BE2C (cell line): ENCODE results near the gene RASAL3.

ENCODE experiments used
- DNase-seq: peaks from one replicate; pipeline ENCODE4 v3.0.0-alpha.2; 2020
- H3K27me3 ChIP-seq: fragments of 250-450 bp; sonication (Bioruptor Pico); 2 replicates; pipeline ENCODE4 v1.5.1; 2020; ENCODE audit warnings: mild to moderate bottlenecking
- H3K36me3 ChIP-seq: fragments of 250-450 bp; sonication (Bioruptor Pico); 2 replicates; pipeline ENCODE4 v1.5.1; 2020; ENCODE audit warnings: mild to moderate bottlenecking
- H3K4me1 ChIP-seq: fragments of 250-450 bp; sonication (Bioruptor Pico); 2 replicates; pipeline ENCODE4 v1.5.1; 2020
- H3K4me3 ChIP-seq: 2 replicates; pipeline ENCODE4 v1.5.1; 2011; ENCODE audit warnings: low read depth, low read length
- H3K9me3 ChIP-seq: fragments of 250-450 bp; sonication (Bioruptor Pico); 2 replicates; pipeline ENCODE4 v1.5.1; 2020
- CTCF ChIP-seq: IDR thresholded peaks from 2 replicates; pipeline ENCODE4 v1.5.1; 2012; ENCODE audit warnings: mild to moderate bottlenecking, low read depth, low read length

Gene RASAL3

GRCh38 chr19:15471639-15472101, 7.3 kb upstream of the RASAL3 start:
- H3K4me1 ChIP-seq: no peaks in the 10 kb centered on the region
- peaks cover 25% of the 10 kb centered on the region for H3K27me3 ChIP-seq
- no peaks in the 10 kb centered on the region for H3K36me3 ChIP-seq
- no peaks in the 10 kb centered on the region for H3K9me3 ChIP-seq
- DNase-seq: no peak
- no peak for TF ChIP-seq CTCF
- H3K4me3 ChIP-seq: no peak overlapping the region

DNA sequence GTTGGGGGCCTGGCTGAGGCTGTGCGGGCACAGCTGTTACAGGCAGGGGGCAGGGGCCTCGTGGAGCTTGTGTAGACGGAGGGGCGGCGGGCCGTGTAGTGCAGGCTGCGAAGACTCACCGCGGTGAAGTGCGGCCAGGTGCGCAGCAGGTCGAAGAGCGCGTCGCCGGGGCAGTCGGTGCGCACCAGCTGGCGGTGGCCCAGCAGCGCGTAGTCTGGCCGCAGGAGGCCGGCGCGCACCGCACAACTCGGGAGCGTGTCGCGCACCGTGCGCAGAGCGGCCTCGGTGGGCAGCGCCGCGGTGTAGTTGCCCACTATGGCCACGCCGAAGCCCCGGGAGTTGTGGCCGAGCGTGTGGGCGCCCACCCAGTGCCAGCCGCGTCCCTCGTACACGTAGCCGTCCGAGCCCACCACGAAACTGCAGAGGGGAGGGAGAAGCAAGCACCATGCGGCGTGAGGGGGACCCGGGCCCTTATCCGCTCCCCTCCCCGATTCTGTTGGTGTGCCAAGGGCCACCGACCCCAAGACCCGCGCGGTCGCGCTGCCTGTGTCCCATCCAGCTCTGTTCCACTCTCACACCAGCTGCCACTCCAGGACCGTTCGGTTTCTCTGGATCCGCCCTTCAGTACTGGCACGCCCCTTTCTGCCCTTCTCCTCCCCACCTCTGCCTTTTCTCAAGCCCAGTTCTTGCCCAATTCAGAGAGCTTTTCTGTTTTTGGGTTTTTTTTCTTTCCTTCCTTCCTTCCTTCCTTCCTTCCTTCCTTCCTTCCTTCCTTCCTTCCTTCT, 5.4 kb upstream of the RASAL3 start:
- Histone ChIP-seq H3K4me3 (no peak overlapping the region), H3K9me3 (no peaks in the 10 kb centered on the region), H3K4me1 (no peaks in the 10 kb centered on the region), H3K36me3 (no peaks in the 10 kb centered on the region), H3K27me3 (peaks cover 25% of the 10 kb centered on the region)
- no peak for DNase-seq
- TF ChIP-seq CTCF: no peak

DNA sequence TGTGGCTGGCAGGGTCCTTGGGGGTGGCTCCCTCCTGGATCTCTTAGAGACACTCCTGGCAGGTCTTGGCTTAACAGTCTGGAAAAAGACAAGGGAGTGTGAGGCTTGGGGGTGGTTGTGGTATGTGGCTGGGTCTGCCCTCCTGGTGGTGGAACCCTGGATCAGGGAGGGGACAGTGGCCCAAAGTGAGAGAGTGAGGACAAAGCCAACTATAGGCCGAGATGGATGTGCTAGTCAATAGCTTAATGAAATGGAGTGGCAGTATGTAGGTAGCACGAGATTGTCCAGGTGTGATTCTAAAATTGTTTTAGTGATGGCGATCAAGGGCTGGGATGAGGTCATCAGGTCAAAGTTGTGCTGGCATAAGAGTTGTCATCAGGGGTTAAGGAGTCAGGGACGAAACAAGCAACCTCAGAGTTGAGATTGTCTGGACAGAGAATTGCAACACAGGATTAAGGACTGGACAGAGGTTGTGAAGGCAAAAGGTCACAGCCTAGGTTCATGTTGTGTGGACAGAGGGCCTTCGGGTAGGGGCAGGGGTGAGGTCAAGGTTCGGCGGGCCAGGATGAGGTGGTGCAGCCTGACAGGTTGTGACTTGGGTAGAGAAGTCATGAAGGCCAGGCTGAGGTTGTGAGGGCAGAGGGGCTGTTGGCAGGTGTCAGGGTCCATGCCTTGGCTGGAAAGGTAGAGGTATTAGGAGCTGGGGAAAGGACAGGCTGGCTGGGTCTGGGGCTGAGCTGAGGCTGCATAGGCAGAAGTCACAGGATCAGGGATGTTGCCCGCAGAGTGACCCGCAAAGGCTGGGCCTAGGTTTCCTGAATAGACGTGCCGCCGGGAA, 4.5 kb upstream of the RASAL3 start:
- no peak for TF ChIP-seq CTCF
- no peaks in the 10 kb centered on the region for H3K36me3 ChIP-seq
- no peak overlapping the region for H3K4me3 ChIP-seq
- H3K27me3 ChIP-seq: peaks cover 25% of the 10 kb centered on the region
- H3K4me1 ChIP-seq: no peaks in the 10 kb centered on the region
- H3K9me3 ChIP-seq: no peaks in the 10 kb centered on the region
- no peak for DNase-seq

DNA sequence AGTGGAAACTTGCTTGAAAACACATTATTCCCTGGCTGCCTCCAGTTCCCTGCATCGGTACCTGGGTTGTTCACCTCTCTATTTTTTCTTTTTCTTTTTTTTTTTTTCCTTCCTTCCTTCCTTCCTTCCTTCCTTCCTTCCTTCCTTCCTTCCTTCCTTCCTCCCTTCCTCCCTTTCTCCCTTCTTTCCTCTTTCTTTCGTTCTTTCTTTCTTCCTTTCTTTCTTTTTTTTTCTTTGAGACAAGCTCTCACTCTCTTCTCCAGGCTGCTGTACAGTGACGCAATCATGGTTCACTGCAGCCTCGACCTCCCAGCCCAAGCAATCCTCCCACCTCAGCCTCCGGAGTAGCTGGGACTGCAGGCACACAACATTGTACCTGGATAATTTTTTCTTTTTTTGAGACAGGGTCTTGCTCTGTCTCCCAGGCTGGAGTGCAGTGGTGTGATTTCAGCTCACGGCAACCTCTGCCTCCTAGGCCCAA, 3.4 kb upstream of the RASAL3 start:
- H3K4me1 ChIP-seq: no peaks in the 10 kb centered on the region
- no peaks in the 10 kb centered on the region for H3K9me3 ChIP-seq
- no peaks in the 10 kb centered on the region for H3K36me3 ChIP-seq
- no peak overlapping the region for H3K4me3 ChIP-seq
- H3K27me3 ChIP-seq: peaks cover 34% of the 10 kb centered on the region
- no peak for TF ChIP-seq CTCF
- no peak for DNase-seq

DNA sequence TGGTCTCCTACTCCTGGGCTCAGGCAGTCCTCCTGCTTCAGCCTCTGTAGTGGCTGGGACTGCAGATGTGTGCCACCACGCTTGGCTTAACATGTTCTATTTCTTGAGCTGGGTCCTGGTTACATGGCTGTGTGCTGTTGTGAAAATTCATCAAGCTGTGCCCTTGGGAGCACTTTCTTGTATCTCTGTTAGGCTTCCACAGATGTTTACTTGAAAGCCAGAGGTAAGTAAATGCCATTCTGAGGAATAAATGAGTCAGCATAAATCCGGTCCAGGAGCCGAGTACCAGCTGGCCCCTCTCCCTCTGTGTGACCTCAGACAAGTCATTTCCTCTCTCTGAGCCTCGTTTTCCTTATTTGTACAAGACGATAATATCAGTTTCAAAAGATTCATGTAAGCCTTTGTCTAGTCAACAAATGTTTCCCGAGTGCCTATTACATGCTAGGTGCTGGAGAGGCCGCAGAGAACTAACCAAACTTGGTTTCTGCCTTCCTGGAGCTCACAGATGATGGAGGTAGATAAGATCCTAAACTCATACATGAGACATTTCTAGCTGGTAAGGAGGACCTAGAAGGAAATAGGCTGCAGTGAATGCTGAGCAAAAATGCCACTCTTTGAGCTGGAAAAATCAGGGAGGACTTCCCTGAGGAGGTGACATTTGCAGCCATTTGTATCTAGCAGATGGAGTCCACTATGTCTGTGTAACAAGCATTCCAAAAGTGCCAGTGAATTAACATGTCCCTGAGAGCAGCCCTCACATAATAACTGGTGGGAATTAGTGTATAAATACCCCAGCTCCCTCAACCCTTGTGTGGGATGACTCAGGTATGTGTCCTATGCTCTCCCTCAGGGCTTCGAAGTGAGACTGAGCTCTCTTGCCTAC, 2.7 kb upstream of the RASAL3 start:
- Histone ChIP-seq H3K9me3 (no peaks in the 10 kb centered on the region), H3K4me1 (no peaks in the 10 kb centered on the region), H3K4me3 (no peak overlapping the region), H3K27me3 (peaks cover 34% of the 10 kb centered on the region), H3K36me3 (no peaks in the 10 kb centered on the region)
- DNase-seq: no peak
- no peak for TF ChIP-seq CTCF
